Rectal smooth muscle tissue (tissue), 1 donor: ENCODE data around the gene C12orf42.

Experiments used
- H3K27ac ChIP-seq: one replicate; pipeline ENCODE4 v1.7.0; 2013; ENCODE audit warnings: low read depth, low read length, inconsistent platforms
- H3K27me3 ChIP-seq: one replicate; pipeline ENCODE4 v1.7.0; 2013; ENCODE audit warnings: low read length; ENCODE audit not compliant: control insufficient read depth, insufficient read depth
- H3K36me3 ChIP-seq: one replicate; pipeline ENCODE4 v1.7.0; 2013; ENCODE audit warnings: low read length; ENCODE audit not compliant: control insufficient read depth, insufficient read depth
- H3K4me1 ChIP-seq: one replicate; pipeline ENCODE4 v1.7.0; 2013; ENCODE audit warnings: low read length; ENCODE audit not compliant: control insufficient read depth, insufficient read depth
- H3K4me3 ChIP-seq: one replicate; pipeline ENCODE4 v1.7.0; 2013; ENCODE audit warnings: low read length
- H3K9ac ChIP-seq: one replicate; pipeline ENCODE4 v1.7.0; 2013; ENCODE audit warnings: low read length

C12orf42 gene

DNA sequence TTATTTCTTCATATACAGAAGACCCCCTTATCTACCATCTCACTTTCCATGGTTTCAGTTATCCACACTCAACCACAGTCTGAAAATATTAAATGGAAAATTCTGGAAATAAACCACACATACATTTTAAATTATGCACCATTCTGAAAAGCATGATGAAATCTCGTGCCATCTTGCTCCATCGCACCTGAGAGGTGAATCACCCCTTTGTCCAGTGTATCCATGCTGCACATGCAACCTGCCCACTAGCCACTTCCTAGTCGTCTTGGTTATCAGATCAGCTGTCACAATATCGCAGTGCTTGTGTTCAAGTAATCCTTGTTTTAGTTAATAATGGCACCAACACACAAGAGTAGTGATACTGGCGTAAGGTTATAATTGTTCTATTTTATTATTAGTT is 145.7 kb downstream of the C12orf42 start:
- Histone ChIP-seq H3K4me3 (no peak overlapping the region), H3K27me3 (no peaks in the 10 kb centered on the region), H3K4me1 (no peaks in the 10 kb centered on the region), H3K36me3 (no peaks in the 10 kb centered on the region), H3K27ac (no peak overlapping the region), H3K9ac (no peak overlapping the region)

GRCh38 chr12:103348935-103349334 is 146.8 kb downstream of the C12orf42 start:
- Histone ChIP-seq H3K9ac (no peak overlapping the region), H3K27ac (no peak overlapping the region), H3K4me1 (no peaks in the 10 kb centered on the region), H3K4me3 (no peak overlapping the region), H3K27me3 (no peaks in the 10 kb centered on the region), H3K36me3 (no peaks in the 10 kb centered on the region)

DNA sequence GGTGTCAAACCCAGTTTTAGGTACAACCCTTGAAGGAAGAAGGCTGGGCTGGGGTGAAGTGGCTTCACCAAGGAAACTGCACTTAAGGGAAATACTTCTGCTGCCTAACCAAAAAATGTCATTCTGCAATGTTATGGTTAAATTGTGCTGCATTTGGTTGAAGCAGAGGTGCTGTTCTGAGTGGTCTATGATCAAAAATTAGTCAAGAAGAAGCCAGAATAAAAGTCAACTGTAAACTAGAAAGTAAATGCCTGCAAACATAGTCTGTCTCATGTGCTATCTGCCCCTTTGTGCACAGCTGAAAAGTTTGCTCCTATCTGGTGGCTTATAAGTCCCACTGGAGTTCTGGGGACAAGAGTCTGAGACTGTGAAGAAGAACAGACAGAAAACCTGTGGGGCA is 158.8 kb downstream of the C12orf42 start:
- H3K9ac ChIP-seq = no peak overlapping the region
- H3K36me3 ChIP-seq = no peaks in the 10 kb centered on the region
- no peak overlapping the region for H3K27ac ChIP-seq
- H3K27me3 ChIP-seq = no peaks in the 10 kb centered on the region
- no peak overlapping the region for H3K4me3 ChIP-seq
- H3K4me1 ChIP-seq = no peaks in the 10 kb centered on the region

- no peaks in the 10 kb centered on the region for H3K27me3 ChIP-seq
- H3K36me3 ChIP-seq = no peaks in the 10 kb centered on the region
- H3K27ac ChIP-seq = no peak overlapping the region
- no peak overlapping the region for H3K9ac ChIP-seq
- H3K4me3 ChIP-seq = no peak overlapping the region
- no peaks in the 10 kb centered on the region for H3K4me1 ChIP-seq
These were observed 161.3 kb downstream of the C12orf42 start for GRCh38 chr12:103334466-103334865.

- H3K9ac ChIP-seq = no peak overlapping the region
- no peaks in the 10 kb centered on the region for H3K4me1 ChIP-seq
- H3K4me3 ChIP-seq = no peak overlapping the region
- no peaks in the 10 kb centered on the region for H3K27me3 ChIP-seq
- no peaks in the 10 kb centered on the region for H3K36me3 ChIP-seq
- no peak overlapping the region for H3K27ac ChIP-seq
These were observed 162.1 kb downstream of the C12orf42 start for GRCh38 chr12:103333676-103334075.

DNA sequence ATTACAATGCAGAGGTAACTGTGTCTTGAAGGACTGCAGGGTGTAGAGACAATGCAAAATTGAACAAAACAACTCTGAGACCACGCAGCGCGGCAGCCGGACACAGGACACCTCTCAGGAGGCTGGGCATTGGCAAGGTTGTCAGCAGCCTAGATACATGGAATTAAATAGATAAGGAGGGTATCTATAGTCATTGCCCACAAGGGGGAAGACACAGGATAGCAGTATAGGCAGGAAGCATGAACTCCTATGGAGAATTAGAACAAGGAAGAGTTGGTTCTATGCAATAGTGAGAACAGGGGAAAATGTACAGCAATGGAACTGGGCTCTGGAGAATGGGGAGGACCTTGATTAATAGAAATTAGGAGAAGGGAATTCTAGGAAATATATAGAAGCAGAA is 164.1 kb downstream of the C12orf42 start:
- no peak overlapping the region for H3K9ac ChIP-seq
- H3K4me3 ChIP-seq = no peak overlapping the region
- no peaks in the 10 kb centered on the region for H3K4me1 ChIP-seq
- H3K27ac ChIP-seq = no peak overlapping the region
- no peaks in the 10 kb centered on the region for H3K27me3 ChIP-seq
- no peaks in the 10 kb centered on the region for H3K36me3 ChIP-seq

DNA sequence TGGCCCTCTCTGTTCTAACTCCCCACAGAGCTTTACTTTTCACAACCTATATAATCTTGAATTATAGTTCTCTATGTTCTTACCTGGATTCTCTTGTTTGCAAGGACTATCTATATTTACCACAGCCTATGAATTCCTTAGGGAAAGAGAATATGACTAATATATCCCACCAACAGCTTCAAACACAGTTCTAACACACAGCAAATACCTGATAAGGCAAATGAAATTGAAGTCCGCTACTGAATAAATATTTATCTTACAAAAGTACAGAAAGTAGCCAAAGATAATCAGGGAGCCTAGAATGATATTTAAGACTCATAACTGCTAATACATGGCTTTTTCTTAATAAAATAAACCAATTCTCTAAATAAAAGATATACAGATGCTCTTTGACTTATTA is 165.1 kb downstream of the C12orf42 start:
- Histone ChIP-seq H3K9ac (no peak overlapping the region), H3K4me3 (no peak overlapping the region), H3K27me3 (no peaks in the 10 kb centered on the region), H3K36me3 (no peaks in the 10 kb centered on the region), H3K4me1 (no peaks in the 10 kb centered on the region), H3K27ac (no peak overlapping the region)

DNA sequence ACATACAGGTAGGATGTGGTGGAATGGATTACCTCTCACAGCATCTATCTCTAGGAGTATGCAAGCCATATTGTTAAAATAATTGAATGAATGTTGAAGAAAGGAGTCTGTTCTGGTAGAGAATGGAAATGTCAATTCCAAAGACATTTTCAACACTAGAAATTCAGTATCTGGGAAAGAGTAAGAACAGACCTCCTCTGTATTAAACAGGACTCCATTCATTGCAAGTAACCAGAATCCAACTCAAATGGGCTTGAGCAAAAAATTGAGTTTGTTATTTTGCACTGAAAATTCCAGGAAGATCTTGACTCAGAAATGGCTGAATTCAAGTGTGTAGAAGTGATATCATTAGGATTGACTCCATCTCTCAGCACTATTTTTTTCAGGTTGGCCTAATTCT is 168.1 kb downstream of the C12orf42 start:
- no peak overlapping the region for H3K4me3 ChIP-seq
- H3K27ac ChIP-seq = no peak overlapping the region
- no peaks in the 10 kb centered on the region for H3K36me3 ChIP-seq
- H3K9ac ChIP-seq = no peak overlapping the region
- H3K4me1 ChIP-seq = no peaks in the 10 kb centered on the region
- H3K27me3 ChIP-seq = no peaks in the 10 kb centered on the region

- no peak overlapping the region for H3K27ac ChIP-seq
- H3K4me3 ChIP-seq = no peak overlapping the region
- H3K36me3 ChIP-seq = no peaks in the 10 kb centered on the region
- H3K9ac ChIP-seq = no peak overlapping the region
- no peaks in the 10 kb centered on the region for H3K27me3 ChIP-seq
- H3K4me1 ChIP-seq = no peaks in the 10 kb centered on the region
These were observed 169.6 kb downstream of the C12orf42 start for GRCh38 chr12:103326190-103326589.

GRCh38 chr12:103318566-103318965 is 177.2 kb downstream of the C12orf42 start:
- H3K36me3 ChIP-seq = no peaks in the 10 kb centered on the region
- H3K4me3 ChIP-seq = no peak overlapping the region
- no peak overlapping the region for H3K9ac ChIP-seq
- no peaks in the 10 kb centered on the region for H3K4me1 ChIP-seq
- H3K27ac ChIP-seq = no peak overlapping the region
- H3K27me3 ChIP-seq = no peaks in the 10 kb centered on the region

DNA sequence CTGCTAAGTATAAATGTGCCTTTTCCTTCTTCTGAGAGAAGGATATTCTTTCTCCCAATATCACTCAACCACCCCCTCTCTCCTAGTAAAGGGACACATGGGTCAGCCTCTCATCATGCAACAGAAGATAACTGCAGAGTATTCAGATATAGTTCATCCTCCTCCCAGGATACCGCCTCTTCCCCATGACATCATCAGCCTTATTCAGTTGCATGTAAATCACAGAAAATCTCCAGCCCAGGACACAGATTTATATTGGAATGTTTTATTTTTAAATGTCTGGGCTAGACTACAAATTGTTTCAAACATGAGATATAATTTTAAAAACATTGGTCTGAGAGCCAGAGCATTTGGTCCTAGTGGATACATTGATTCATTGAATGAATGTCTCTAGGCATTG is 178.5 kb downstream of the C12orf42 start:
- no peak overlapping the region for H3K9ac ChIP-seq
- no peaks in the 10 kb centered on the region for H3K27me3 ChIP-seq
- no peak overlapping the region for H3K27ac ChIP-seq
- no peaks in the 10 kb centered on the region for H3K4me1 ChIP-seq
- no peaks in the 10 kb centered on the region for H3K36me3 ChIP-seq
- H3K4me3 ChIP-seq = no peak overlapping the region

- no peaks in the 10 kb centered on the region for H3K27me3 ChIP-seq
- no peak overlapping the region for H3K4me3 ChIP-seq
- no peak overlapping the region for H3K27ac ChIP-seq
These were observed 181.0 kb downstream of the C12orf42 start for GRCh38 chr12:103314786-103315185.

DNA sequence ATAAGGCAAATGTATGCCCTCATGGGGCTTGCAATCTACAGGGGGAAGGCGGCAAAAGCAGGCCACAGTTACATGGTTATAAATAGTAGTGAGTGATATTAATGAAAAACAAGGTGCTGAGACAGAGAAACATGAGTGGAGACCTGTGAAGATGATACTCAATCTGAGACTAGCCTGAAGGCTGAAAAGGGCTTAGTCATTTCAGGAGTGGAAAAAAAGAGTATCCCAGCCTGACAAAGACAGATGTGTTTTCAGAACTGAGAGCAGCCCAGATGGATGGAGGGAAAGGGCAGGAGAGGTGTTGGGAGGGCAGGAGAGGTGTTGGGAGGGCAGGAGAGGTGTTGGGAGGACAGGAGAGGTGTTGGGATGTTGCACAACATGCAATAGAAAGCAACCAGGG is 181.9 kb downstream of the C12orf42 start:
- Histone ChIP-seq H3K4me3 (no peak overlapping the region), H3K4me1 (no peaks in the 10 kb centered on the region), H3K9ac (no peak overlapping the region), H3K27me3 (no peaks in the 10 kb centered on the region), H3K36me3 (no peaks in the 10 kb centered on the region), H3K27ac (no peak overlapping the region)

More at GRCh38 chr12:103314786-103315185, 181.0 kb downstream of the C12orf42 start:
- no peaks in the 10 kb centered on the region for H3K4me1 ChIP-seq
- H3K36me3 ChIP-seq = no peaks in the 10 kb centered on the region
- H3K9ac ChIP-seq = no peak overlapping the region
